DND-41 (cell line): ENCODE measurements around the gene PCDHB6.
A peak's percentile ranks its signal among the peaks of the same experiment; 100 is the strongest.
"Not testable (repeated sequence)": the region's sequence is repeated elsewhere in the genome, so short reads cannot be mapped to it uniquely, and the experiment has no call there.

ENCODE experiments used
- ATAC-seq: fragments of 200-7000 bp; cut with Tn5 transposase; 3 replicates; pipeline ENCODE4 v1.9.1; 2021; ENCODE audit warnings: low read depth; ENCODE audit not compliant: insufficient read depth
- DNase-seq: peaks from one replicate; pipeline ENCODE4 v3.0.0-alpha.2; 2020
- H2AFZ ChIP-seq: 2 replicates; pipeline ENCODE4 v1.6.0; 2012; ENCODE audit warnings: low read depth, low read length
- H3K27ac ChIP-seq: 2 replicates; pipeline ENCODE4 v1.5.1; 2012; ENCODE audit warnings: low read length, inconsistent platforms
- H3K27me3 ChIP-seq: fragments of 200-600 bp; sonication (generic); 2 replicates; pipeline ENCODE4 v1.6.0; 2012; ENCODE audit warnings: low read length, mild to moderate bottlenecking, inconsistent platforms; ENCODE audit not compliant: insufficient read depth, poor library complexity
- H3K36me3 ChIP-seq: 2 replicates; pipeline ENCODE4 v1.5.1; 2012; ENCODE audit warnings: low read length, inconsistent platforms; ENCODE audit not compliant: insufficient read depth
- H3K4me1 ChIP-seq: 2 replicates; pipeline ENCODE4 v1.5.1; 2012; ENCODE audit warnings: mild to moderate bottlenecking, low read length; ENCODE audit not compliant: insufficient read depth
- H3K4me2 ChIP-seq: 2 replicates; pipeline ENCODE4 v1.6.0; 2012; ENCODE audit warnings: mild to moderate bottlenecking, moderate library complexity, low read length, inconsistent platforms; ENCODE audit not compliant: insufficient read depth
- H3K4me3 ChIP-seq, 2 experiments: fragments of 200-600 bp in 1 of 2; shearing (Covaris generic) in 1 of 2; 2 replicates each; pipeline ENCODE4 v1.5.1; 2012 to 2016; ENCODE audit warnings: inconsistent platforms in 2 of 2, low read length in 2 of 2, mild to moderate bottlenecking in 2 of 2, low read depth in 1 of 2, moderate library complexity in 1 of 2
- H3K79me2 ChIP-seq: 2 replicates; pipeline ENCODE4 v1.6.0; 2012; ENCODE audit warnings: low read length, inconsistent platforms; ENCODE audit not compliant: insufficient read depth
- H3K9ac ChIP-seq: 2 replicates; pipeline ENCODE4 v1.6.0; 2012; ENCODE audit warnings: low read depth, mild to moderate bottlenecking, inconsistent platforms, low read length, moderate library complexity
- H3K9me3 ChIP-seq: 2 replicates; pipeline ENCODE4 v1.5.1; 2012; ENCODE audit warnings: low read length, moderate library complexity, mild to moderate bottlenecking, inconsistent platforms; ENCODE audit not compliant: insufficient read depth, severe bottlenecking
- H4K20me1 ChIP-seq: 2 replicates; pipeline ENCODE4 v1.6.0; 2012; ENCODE audit warnings: low read length; ENCODE audit not compliant: insufficient read depth
- CTCF ChIP-seq: IDR thresholded peaks from 2 replicates; pipeline ENCODE4 v1.5.1; 2012; ENCODE audit warnings: borderline replicate concordance, low read length, moderate library complexity, mild to moderate bottlenecking; ENCODE audit not compliant: poor library complexity, severe bottlenecking; ENCODE audit errors: extremely low read depth
- EZH2 ChIP-seq: IDR thresholded peaks from 3 replicates; pipeline ENCODE4 v1.6.1; 2012; ENCODE audit warnings: borderline replicate concordance, low read depth, mild to moderate bottlenecking, moderate library complexity, low read length, inconsistent platforms; ENCODE audit not compliant: severe bottlenecking

Gene PCDHB6

GRCh38 chr5:141155540-141156374 is 5.9 kb downstream of the PCDHB6 start:
- Histone ChIP-seq H3K4me2 (no peak overlapping the region), H2AFZ (no peak overlapping the region)
- ATAC-seq = no peak

GRCh38 chr5:141157356-141157755 is 7.5 kb downstream of the PCDHB6 start:
- not testable (repeated sequence) for H2AFZ ChIP-seq, H3K79me2 ChIP-seq, H3K36me3 ChIP-seq, DNase-seq, H3K4me2 ChIP-seq, H3K4me1 ChIP-seq, H4K20me1 ChIP-seq, H3K27me3 ChIP-seq, H3K4me3 ChIP-seq, H3K27ac ChIP-seq, H3K9ac ChIP-seq, ATAC-seq, H3K9me3 ChIP-seq

More at GRCh38 chr5:141155540-141156374, 5.9 kb downstream of the PCDHB6 start:
- Histone ChIP-seq H3K9ac (no peak overlapping the region), H3K79me2 (no peaks in the 10 kb centered on the region), H3K27me3 (no peaks in the 10 kb centered on the region), H3K9me3 (no peaks in the 10 kb centered on the region), H3K4me1 (no peaks in the 10 kb centered on the region), H3K4me3 (no peak overlapping the region), H4K20me1 (no peaks in the 10 kb centered on the region), H3K27ac (no peak overlapping the region), H3K36me3 (no peaks in the 10 kb centered on the region)
- DNase-seq = no peak
- TF ChIP-seq CTCF (no peak), EZH2 (no peak)

GRCh38 chr5:141157901-141158300 is 8.0 kb downstream of the PCDHB6 start:
- not testable (repeated sequence) for H3K36me3 ChIP-seq, H3K4me1 ChIP-seq, H3K79me2 ChIP-seq, H3K27ac ChIP-seq, H3K9me3 ChIP-seq, ATAC-seq, DNase-seq, H2AFZ ChIP-seq, H3K4me2 ChIP-seq, H3K4me3 ChIP-seq, H4K20me1 ChIP-seq, H3K9ac ChIP-seq, H3K27me3 ChIP-seq

- no peaks in the 10 kb centered on the region for H3K9me3 ChIP-seq
- peak within 1 kb of the TSS; percentile 42; the same call in 1 of the 2 replicates for H2AFZ ChIP-seq
- no peak within 1 kb of the TSS for H3K4me3 ChIP-seq
Measured at GRCh38 chr5:141172381-141173204, 22.7 kb downstream of the PCDHB6 start, which contains the start of gene PCDHB7. Gene PCDHB7 (plus strand): TSS chr5:141172644. CDS start chr5:141172836, 192 bp downstream.

GRCh38 chr5:141174291-141175104 is 24.6 kb downstream of the PCDHB6 start:
- H3K4me1 ChIP-seq, ATAC-seq, H4K20me1 ChIP-seq, H3K27me3 ChIP-seq, DNase-seq, H3K36me3 ChIP-seq, H3K27ac ChIP-seq, H3K4me3 ChIP-seq, H3K4me2 ChIP-seq, H2AFZ ChIP-seq, H3K9ac ChIP-seq, H3K79me2 ChIP-seq, H3K9me3 ChIP-seq: not testable (repeated sequence)

More at GRCh38 chr5:141172381-141173204, 22.7 kb downstream of the PCDHB6 start, which contains the start of gene PCDHB7:
- peak; percentile 42 for DNase-seq
- H3K36me3 ChIP-seq = no peaks in the 10 kb centered on the region
- TF ChIP-seq CTCF (peak; percentile 73), EZH2 (no peak)
- H3K79me2 ChIP-seq = no peaks in the 10 kb centered on the region
- ATAC-seq = no peak
- H3K9ac ChIP-seq = no peak within 1 kb of the TSS
- H4K20me1 ChIP-seq = no peaks in the 10 kb centered on the region
- H3K4me2 ChIP-seq = no peak within 1 kb of the TSS
- no peaks in the 10 kb centered on the region for H3K4me1 ChIP-seq
- H3K27me3 ChIP-seq = peaks cover 8% of the 10 kb centered on the region
- H3K27ac ChIP-seq = no peak within 1 kb of the TSS
